DOHH2 (cell line): Measurements from ENCODE around the gene MADCAM1.

Experiments
- CTCF ChIP-seq: fragments of 200-600 bp; sonication (generic); IDR thresholded peaks from one replicate; pipeline ENCODE4 v1.5.1; 2014; ENCODE audit warnings: antibody characterized with exemption, mild to moderate bottlenecking, low read depth, low read length; ENCODE audit not compliant: poor library complexity, severe bottlenecking
- EZH2phosphoT487 ChIP-seq: fragments of 200-600 bp; sonication (generic); IDR thresholded peaks from 2 replicates; pipeline ENCODE4 v1.6.1; 2017; ENCODE audit warnings: borderline replicate concordance, mild to moderate bottlenecking, antibody characterized with exemption, low read length, moderate library complexity, mixed read lengths

DNA sequence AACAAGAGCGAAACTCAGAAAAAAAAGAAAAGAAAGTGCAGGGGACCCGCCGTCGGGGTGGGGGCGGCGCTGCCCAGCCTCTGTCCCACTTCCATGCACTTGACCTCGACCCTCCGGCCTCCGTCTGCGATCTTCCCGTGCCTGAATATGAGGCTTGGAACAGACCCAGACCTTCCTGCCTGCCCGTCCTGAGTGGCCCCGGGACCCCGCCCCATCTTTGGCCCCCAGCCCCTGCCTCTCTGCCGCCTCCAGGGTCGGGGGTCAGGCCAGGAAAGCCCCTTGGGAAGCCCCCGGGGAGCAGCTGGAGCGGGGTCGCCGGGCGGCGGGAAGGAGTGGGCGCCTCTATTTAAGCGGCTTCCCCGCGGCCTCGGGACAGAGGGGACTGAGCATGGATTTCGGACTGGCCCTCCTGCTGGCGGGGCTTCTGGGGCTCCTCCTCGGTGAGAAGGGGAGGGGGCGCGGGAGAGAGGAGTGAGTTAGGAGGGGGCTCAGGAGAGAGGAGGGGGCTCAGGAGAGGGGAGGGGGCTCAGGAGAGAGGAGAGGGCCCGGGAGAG is at the start of gene MADCAM1:
- TF ChIP-seq CTCF (no peak), EZH2phosphoT487 (no peak)
